Left kidney (tissue), 2 donors: Measurements from ENCODE around the gene CCL22. TPM values are rescaled to one million over a fixed set of nuclear protein-coding genes. Genes with fewer than 3 reads are reported as not detected.
"Not testable (repeated sequence)": the region's sequence is repeated elsewhere in the genome, so short reads cannot be mapped to it uniquely, and the experiment has no call there.

Experiments
- DNase-seq: peaks from one replicate; pipeline ENCODE4 v3.0.0-alpha.2; 2013
- polyA plus RNA-seq: library from polyadenylated mRNA; unstranded; fragments of 120-200 nt; gene quantifications from one replicate; pipeline ENCODE4 v1.2.1, GENCODE V29; 2013; ENCODE audit not compliant: insufficient read length

The CCL22 gene
- polyA plus RNA-seq, 1 donor, result 0.10 TPM

GRCh38 chr16:57347858-57348257 lies 10.7 kb upstream of the CCL22 start:
- no peak for DNase-seq

DNA sequence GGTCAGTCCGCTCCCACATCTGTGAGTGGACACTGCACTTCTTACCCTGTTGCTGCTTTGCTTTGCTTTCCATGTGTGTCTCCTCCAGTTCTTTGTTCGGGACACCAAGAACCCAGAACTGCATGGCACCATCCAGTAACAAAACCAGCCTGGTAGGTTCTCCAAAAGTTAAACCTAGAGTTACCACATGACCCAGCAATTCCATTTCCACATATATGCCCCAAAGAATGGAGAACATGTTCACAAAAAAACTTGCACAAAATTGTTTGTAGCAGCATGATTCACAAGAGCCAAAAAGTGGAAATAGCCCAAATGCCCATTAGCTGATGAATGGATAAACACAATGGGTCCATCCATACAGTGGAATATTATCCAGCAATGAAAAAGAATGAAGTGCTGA lies 10.3 kb upstream of the CCL22 start:
- DNase-seq, result no peak

DNA sequence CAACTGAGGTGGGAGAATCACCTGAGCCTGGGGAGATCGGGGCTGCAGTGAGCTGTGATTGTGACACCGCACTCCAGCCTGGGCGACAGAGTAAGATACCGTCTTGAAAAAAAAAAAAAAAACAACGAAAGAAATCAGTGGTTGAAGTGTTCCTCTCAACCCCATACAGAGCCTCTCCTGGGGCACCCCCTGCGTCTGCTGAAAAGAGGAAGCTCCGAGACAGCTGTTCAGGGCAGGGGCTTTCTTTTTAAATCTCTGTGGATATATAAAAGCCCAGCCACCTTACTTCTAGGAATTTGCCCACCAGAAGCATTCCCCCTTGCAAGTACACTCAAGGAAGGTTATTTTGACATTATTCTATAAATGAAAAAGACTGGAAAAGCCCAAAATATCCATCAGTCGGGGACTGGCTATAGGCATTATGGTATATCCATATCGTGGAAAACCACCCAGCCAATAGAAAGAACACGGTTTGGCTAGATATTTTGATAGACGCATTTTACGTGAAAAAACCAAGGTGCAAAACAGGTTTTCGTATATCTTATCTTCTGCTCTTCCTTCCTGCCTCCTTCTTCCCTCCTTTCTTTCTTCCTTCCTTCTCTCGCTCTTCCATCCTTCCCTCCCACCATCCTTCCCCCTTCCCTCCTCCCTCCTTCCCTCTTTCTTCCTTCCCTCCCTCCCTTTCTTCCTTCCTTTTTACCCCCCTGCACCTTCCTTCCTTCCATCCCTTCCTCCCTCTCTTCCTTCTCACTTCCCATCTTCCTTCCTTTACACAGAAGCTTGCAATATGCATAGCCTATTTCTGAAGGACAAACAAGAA lies 9.2 kb upstream of the CCL22 start:
- DNase-seq, result no peak

GRCh38 chr16:57352636-57353047 lies 5.9 kb upstream of the CCL22 start:
- DNase-seq, result no peak

DNA sequence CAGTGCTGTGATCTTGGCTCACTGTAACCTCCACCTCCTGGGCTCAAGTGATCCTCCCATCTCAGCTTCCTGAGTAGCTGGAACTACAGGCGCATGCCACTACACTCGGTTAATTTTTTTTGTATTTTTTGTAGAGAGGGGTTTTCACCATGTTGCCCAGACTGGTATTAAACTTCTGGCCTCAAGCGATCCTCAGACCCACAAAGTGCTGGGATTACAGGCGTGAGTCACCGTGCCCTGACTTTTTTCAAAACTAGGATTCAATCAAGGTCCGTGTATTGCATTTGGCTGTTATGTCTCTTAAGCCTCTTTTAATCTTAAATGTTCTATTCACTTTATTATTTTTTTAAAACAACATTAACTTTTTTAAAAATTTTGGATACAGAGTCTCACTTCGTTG lies 4.3 kb upstream of the CCL22 start:
- DNase-seq, result no peak

- DNase-seq, result no peak
Measured at GRCh38 chr16:57355898-57356414, 2.6 kb upstream of the CCL22 start.

DNA sequence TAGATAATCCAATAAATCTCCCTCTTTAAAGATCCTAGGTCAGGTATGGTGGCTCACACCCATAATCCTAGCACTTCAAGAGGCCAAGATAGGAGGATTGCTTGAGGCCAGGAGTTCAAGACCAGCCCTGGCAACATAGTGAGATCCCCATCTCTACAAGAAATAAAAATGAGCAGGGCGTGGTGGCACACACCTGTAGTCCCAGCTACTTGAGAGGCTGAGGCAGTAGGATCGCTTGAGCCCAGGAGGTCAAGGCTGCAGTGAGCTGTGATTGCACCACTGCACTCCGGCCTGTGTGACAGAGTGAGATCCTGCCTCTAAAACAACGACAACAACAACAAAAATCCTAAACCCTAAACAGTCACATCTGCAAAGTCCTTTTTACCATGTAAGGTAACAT lies 2.0 kb upstream of the CCL22 start:
- DNase-seq, result no peak

GRCh38 chr16:57357330-57358085 lies 1.1 kb upstream of the CCL22 start:
- no peak for DNase-seq

- no peak for DNase-seq
Measured at GRCh38 chr16:57358086-57358420, 530 bp upstream of the CCL22 start.

DNA sequence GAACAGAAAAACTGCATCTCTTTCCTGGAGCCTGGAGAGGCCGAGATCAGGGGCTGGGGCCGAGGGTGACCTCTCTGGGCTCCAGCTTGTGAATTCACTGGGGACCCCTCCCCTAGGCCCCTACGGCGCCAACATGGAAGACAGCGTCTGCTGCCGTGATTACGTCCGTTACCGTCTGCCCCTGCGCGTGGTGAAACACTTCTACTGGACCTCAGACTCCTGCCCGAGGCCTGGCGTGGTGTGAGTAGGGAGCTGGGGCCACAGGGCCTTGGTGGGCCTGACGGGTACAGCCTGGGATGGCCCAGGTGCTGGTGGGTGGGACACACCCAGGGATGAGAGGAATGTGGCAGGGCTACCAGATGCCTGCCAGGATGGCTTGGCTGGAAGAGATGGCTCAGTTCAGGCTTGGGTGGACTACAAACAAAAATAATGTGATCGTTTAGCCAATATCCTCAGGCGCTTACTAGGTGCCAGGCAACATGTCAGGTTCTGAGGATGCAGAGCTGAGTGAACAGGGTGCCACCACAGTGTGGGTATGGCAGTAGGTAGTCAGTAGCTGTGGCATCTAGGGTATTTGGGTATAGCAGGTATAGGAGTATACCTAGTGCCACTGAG lies 1.8 kb downstream of the CCL22 start:
- no peak for DNase-seq

GRCh38 chr16:57361404-57361803 lies 2.8 kb downstream of the CCL22 start:
- no peak for DNase-seq

DNA sequence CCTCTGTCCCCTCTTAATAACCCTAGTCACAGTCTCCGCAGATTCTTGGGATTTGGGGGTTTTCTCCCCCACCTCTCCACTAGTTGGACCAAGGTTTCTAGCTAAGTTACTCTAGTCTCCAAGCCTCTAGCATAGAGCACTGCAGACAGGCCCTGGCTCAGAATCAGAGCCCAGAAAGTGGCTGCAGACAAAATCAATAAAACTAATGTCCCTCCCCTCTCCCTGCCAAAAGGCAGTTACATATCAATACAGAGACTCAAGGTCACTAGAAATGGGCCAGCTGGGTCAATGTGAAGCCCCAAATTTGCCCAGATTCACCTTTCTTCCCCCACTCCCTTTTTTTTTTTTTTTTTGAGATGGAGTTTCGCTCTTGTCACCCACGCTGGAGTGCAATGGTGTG lies 5.6 kb downstream of the CCL22 start:
- no peak for DNase-seq

DNA sequence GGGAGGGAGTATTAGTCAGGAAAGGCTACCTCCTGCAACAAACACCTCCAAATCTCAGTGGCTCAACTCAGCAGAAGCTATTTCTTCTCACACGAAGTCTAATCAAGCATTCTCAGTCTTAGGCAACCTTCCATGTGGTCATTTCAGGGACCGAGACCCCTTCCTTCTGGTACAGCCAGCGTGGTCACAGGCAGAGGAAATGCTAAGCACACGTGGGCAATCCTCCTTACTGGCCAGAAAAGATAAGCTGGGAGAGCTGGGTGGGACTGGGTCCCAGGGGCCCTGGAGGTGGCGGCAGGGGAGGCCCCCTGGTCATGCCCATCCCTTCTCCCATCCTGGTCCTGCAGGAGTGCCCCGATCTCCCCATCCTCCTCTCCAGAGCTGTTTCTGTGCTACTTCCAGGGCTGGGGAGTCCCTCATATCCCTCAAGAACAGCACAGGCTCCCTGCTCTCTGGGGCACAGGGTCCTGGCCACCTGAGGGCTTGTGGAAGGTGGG lies 8.0 kb downstream of the CCL22 start:
- no peak for DNase-seq

- DNase-seq, result no peak
Measured at GRCh38 chr16:57367116-57367752, 8.7 kb downstream of the CCL22 start.

DNA sequence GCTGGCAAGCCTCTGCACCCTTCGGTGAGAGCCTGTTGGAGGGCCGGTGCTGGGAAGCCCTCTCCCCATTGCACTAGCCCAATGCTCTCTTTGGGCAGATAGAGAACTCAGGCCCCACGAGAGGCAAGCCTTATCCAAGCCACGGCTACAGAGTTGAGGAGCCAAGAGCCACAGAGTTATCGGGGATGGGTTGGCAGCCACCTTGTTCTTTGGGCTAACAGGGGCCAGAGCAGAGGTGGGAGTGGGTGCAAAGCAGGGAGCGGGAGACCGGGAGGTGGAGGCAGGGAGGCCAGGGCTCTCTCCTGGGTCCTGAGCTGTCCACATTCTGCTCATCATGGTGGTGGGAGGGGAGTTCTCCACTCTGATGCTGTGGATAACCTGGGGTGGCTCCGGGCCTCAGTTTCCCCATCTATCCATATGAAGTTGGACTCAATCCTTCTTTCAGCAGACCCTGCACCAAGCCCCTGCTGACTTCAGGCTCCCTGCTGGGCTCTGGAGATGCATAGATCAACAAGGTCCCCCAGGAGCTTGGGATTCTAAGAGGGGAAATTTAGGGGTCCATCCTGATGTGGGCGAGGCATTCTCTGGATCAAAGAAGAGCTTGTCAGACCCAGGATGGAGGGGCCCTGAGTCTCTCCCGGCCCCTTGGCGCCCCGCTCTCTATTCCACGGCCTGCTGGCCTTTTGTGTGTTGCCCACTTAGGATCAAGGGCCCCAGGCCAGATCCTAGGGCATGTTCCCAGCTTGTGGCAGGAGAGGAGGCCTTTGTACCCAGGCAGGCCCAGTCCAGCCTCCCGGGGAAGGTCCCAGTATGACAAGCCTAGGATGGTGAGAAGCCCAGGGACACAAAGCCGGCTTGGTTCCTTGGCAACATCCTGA lies 13.2 kb downstream of the CCL22 start:
- no peak for DNase-seq

DNA sequence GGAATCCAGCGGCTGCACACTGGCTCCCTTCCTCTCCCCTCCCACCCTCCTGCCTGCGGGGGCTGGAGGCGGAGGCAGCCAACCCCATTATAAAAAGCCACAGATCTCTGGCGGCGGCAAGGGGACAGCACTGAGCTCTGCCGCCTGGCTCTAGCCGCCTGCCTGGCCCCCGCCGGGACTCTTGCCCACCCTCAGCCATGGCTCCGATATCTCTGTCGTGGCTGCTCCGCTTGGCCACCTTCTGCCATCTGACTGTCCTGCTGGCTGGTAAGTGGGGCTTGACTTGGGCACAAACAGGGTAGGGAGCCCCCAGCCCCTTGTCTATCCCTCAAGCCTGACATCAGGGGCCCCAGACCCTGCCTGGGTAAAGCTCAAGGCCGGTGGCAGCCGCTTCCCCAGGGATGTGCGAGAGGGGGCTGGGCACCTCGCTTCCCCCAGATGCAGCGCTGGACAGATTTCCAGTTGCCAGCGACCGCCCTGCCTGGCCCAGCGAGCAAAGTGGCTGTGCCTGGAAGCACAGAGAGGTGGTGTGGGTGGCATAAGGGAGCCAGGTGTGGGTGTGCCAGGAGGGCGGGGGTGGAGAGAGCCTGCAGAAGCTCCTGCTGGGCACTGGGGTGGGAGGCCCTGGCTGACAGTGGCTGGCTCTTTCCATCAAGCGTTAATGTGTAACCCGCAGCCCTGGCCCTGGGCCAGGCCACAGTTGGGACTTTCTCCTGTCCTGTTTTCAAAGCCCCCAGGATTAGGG lies 14.0 kb downstream of the CCL22 start, which contains the start of gene CX3CL1:
Gene CX3CL1, plus strand, starts transcription at position 119 of the 745 bp plus-strand sequence. Its CDS starts 79 bp downstream, at position 198.
- peak; percentile 89 for DNase-seq

DNA sequence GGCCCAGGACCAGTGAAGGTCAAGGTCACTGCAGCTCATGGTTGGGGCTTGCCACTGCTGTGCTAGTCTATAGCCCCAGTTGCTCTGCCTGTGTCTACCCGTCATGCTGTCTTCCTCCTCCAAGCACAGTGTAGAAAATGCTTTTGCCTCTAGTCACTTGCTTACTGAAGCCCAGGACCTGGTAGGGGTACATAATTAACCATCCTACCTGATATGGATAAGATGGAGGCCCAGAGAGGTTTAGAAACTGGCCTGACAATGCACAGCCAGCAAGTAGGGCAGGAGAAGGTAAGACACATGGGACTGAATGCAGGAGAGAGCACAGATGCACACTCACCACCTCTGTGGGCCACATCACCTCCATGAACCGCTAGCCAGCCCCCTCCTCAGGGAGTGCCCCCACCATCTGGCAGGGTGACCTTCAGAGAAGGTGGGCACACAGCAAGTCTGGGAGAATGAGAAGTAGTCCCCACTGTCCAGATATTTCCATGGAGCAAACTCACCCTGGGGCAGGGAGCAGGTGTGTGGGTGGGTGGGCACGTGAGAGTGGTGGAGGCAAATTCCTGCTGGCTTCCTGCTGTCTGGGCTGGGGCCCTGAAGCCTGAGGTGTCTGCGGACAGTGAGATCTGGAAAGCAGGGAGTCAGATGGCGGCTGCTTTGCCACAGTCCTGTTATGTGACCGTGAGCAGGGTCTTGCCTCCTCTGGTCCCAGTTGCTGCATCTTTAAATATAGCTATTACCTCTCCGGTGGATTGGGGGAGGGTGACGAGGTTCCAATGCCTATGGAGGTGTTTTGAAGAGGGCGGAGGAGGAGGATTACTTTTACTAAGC lies 14.7 kb downstream of the CCL22 start:
- no peak for DNase-seq

DNA sequence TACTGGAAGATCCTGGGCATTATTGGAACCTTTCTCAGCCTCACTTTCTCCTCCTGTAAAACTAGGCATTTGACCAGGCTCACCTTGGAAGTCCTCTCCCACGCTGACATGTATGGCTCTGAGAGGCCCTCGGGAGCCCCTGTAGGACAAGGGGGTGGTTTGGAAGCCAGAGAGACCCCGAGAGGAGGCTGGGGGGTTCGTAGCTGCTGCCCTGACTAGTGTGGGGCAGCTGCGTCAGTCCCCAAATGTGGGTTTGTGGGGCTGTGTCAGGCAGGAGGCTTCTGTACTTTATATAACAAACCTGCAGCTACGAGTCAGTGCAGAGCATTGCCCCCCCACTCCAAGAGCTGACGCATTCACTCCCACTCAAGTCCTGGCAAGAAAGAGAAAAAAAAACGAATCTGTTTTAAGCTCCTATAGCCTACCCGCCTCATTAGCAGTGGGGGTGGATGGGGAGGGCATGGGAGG lies 15.5 kb downstream of the CCL22 start:
- peak; percentile 53 for DNase-seq

GRCh38 chr16:57374925-57375465 lies 16.4 kb downstream of the CCL22 start:
- not testable (repeated sequence) for DNase-seq
